ENCODE results near the gene PLIN4.

DNA sequence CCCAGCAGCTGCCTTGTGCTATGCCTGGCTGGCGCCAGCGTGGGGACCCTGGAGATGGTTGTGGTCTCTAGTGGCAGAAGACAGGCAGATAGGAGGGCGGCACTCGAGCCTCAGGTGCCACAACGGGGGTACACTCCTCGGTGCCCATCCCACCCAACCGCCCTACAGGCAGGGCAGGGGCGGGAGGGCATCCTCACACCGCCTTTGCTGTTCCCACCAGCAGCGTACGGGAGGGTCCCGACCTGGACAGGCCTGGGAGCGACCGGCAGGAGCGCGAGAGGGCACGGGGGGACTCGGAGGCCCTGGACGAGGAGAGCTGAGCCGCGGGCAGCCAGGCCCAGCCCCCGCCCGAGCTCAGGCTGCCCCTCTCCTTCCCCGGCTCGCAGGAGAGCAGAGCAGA lies 16.6 kb downstream of the PLIN4 start:
- TF ChIP-seq, protein P1, sequence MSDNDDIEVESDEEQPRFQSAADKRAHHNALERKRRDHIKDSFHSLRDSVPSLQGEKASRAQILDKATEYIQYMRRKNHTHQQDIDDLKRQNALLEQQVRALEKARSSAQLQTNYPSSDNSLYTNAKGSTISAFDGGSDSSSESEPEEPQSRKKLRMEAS (IDR thresholded peaks at IDR 0.05; ENCODE audit: low read depth, low read length) = no peak
- TF ChIP-seq SUZ12 (IDR thresholded peaks at IDR 0.05; ENCODE audit: unreplicated experiment) (no peak), NRF1 (conservative IDR thresholded peaks at IDR 0.05; ENCODE audit: low read depth, low read length) (no peak), NFIC (IDR thresholded peaks at IDR 0.05; ENCODE audit: low read depth, low read length) (no peak), ASH2L (IDR thresholded peaks at IDR 0.05; ENCODE audit: borderline replicate concordance, low read depth) (no peak), PAX8 (IDR thresholded peaks at IDR 0.05) (no peak), POLR2AphosphoS5 (IDR thresholded peaks at IDR 0.05; ENCODE audit: low read length) (no peak), NFYB (IDR thresholded peaks at IDR 0.05; ENCODE audit: insufficient read depth, low read depth, low read length) (no peak), EZH2 (IDR thresholded peaks at IDR 0.05; ENCODE audit: borderline replicate concordance, control insufficient read depth, low read depth, low read length) (no peak), NBN (IDR thresholded peaks at IDR 0.05) (no peak), GABPA (IDR thresholded peaks at IDR 0.05; ENCODE audit: low read depth) (no peak)
- TF ChIP-seq, protein P2, sequence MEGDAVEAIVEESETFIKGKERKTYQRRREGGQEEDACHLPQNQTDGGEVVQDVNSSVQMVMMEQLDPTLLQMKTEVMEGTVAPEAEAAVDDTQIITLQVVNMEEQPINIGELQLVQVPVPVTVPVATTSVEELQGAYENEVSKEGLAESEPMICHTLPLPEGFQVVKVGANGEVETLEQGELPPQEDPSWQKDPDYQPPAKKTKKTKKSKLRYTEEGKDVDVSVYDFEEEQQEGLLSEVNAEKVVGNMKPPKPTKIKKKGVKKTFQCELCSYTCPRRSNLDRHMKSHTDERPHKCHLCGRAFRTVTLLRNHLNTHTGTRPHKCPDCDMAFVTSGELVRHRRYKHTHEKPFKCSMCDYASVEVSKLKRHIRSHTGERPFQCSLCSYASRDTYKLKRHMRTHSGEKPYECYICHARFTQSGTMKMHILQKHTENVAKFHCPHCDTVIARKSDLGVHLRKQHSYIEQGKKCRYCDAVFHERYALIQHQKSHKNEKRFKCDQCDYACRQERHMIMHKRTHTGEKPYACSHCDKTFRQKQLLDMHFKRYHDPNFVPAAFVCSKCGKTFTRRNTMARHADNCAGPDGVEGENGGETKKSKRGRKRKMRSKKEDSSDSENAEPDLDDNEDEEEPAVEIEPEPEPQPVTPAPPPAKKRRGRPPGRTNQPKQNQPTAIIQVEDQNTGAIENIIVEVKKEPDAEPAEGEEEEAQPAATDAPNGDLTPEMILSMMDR (IDR thresholded peaks at IDR 0.05 in 2 of 3, conservative IDR thresholded peaks at IDR 0.05 in 1 of 3; ENCODE audit: control insufficient read depth in 2 of 3, extremely low read depth in 1 of 3, insufficient read depth in 1 of 3, low read depth in 3 of 3, low read length in 3 of 3) = no peak
